Hepatocyte (in vitro differentiated cells): ENCODE measurements around the gene SMIM28. TPM values are rescaled to one million over a fixed set of nuclear protein-coding genes. Genes with fewer than 3 reads are reported as not detected.

Experiments
- DNase-seq: peaks from one replicate; pipeline ENCODE4 v3.0.0-alpha.2; 2016; ENCODE audit warnings: low spot score
- H2AFZ ChIP-seq: fragments of 200-600 bp; sonication (generic); 2 replicates; pipeline ENCODE4 v1.6.0; 2016; ENCODE audit warnings: antibody characterized with exemption, mild to moderate bottlenecking
- H3K27ac ChIP-seq: fragments of 200-600 bp; sonication (generic); 2 replicates; pipeline ENCODE4 v1.5.1; 2016; ENCODE audit warnings: mild to moderate bottlenecking
- H3K27me3 ChIP-seq: fragments of 200-600 bp; sonication (generic); 2 replicates; pipeline ENCODE4 v1.6.1; 2016
- H3K36me3 ChIP-seq: fragments of 200-600 bp; sonication (generic); replicated peaks from 2 replicates; pipeline ENCODE4 v1.5.1; 2016; ENCODE audit warnings: low read depth; ENCODE audit not compliant: insufficient read depth
- H3K4me1 ChIP-seq: fragments of 200-600 bp; sonication (generic); 2 replicates; pipeline ENCODE4 v1.5.1; 2016; ENCODE audit warnings: mild to moderate bottlenecking, moderate library complexity; ENCODE audit not compliant: insufficient read depth
- H3K4me2 ChIP-seq: fragments of 200-600 bp; sonication (generic); 2 replicates; pipeline ENCODE4 v1.6.0; 2016
- H3K4me3 ChIP-seq: fragments of 200-600 bp; sonication (generic); 2 replicates; pipeline ENCODE4 v1.5.1; 2016; ENCODE audit warnings: mild to moderate bottlenecking
- H3K79me2 ChIP-seq: fragments of 200-600 bp; sonication (generic); 2 replicates; pipeline ENCODE4 v1.6.0; 2017; ENCODE audit warnings: mild to moderate bottlenecking
- H3K9me2 ChIP-seq: fragments of 200-600 bp; sonication (generic); replicated peaks from 2 replicates; pipeline ENCODE4 v1.6.0; 2017; ENCODE audit warnings: mild to moderate bottlenecking; ENCODE audit not compliant: insufficient read depth
- H3K9me3 ChIP-seq: fragments of 200-600 bp; sonication (generic); 2 replicates; pipeline ENCODE4 v1.5.1; 2016; ENCODE audit warnings: low read depth, mild to moderate bottlenecking
- H4K20me1 ChIP-seq: fragments of 200-600 bp; sonication (generic); 2 replicates; pipeline ENCODE4 v1.6.0; 2016; ENCODE audit warnings: mild to moderate bottlenecking; ENCODE audit not compliant: insufficient read depth, poor library complexity, severe bottlenecking
- EZH2 ChIP-seq: fragments of 200-600 bp; sonication (generic); IDR thresholded peaks from 2 replicates; pipeline ENCODE4 v1.6.1; 2016; ENCODE audit warnings: antibody characterized with exemption, mild to moderate bottlenecking, borderline replicate concordance
- EZH2phosphoT487 ChIP-seq: fragments of 200-600 bp; sonication (generic); IDR thresholded peaks from one replicate; pipeline ENCODE4 v1.6.1; 2018; ENCODE audit warnings: antibody characterized with exemption, mild to moderate bottlenecking, low read depth, moderate library complexity; ENCODE audit not compliant: unreplicated experiment, severe bottlenecking
- WGBS: methylation state at CpG from one replicate; pipeline ENCODE4 v1.1.6; 2016; ENCODE audit warnings: low lambda C conversion rate; ENCODE audit errors: missing lambda C conversion rate; 5-methylcytosine and 5-hydroxymethylcytosine counted together
- polyA plus RNA-seq: library from polyadenylated mRNA; unstranded; fragments of >200 nt; fragmentation: Nextera tagmentation; extraction: Ambion mirVana; gene quantifications from 2 replicates; pipeline ENCODE4 v1.2.1, GENCODE V29; 2016
- total RNA-seq: library from RNA; depleted of rRNA; stranded (reverse); fragments of >200 nt; gene quantifications from 2 replicates; pipeline ENCODE4 v1.2.3, GENCODE V29; 2014
- TF ChIP-seq, protein P1 (sequence below): fragments of 200-600 bp; sonication (generic); IDR thresholded peaks from 2 replicates; pipeline ENCODE4 v1.5.1; 2016; ENCODE audit warnings: antibody characterized with exemption, mild to moderate bottlenecking; ENCODE audit not compliant: poor library complexity

The SMIM28 gene
- total and polyA plus RNA-seq, 2 experiments from 2014 or later, result not detected

DNA sequence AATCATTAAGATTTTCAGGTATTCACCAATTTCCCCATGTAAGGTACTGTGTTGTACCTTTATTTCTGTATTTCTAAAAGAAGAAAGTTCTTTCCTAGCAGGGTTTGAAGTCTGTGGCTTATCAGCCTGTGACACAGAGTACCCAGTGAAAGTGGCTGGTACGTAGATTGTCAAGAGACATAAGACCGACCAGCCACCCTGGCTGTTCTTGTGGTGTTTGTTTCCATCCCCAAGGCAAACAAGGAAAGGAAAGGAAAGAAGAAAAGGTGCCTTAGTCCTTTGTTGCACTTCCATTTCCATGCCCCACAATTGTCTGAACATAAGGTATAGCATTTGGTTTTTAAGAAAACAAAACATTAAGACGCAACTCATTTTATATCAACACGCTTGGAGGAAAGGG is 40.6 kb upstream of the SMIM28 start:
- Histone ChIP-seq H3K79me2 (no peaks in the 10 kb centered on the region), H3K9me2 (no peaks in the 10 kb centered on the region), H3K4me3 (no peak overlapping the region), H3K27ac (no peak overlapping the region), H2AFZ (no peak overlapping the region), H3K36me3 (no peaks in the 10 kb centered on the region), H3K4me1 (no peaks in the 10 kb centered on the region), H3K9me3 (no peaks in the 10 kb centered on the region), H4K20me1 (no peaks in the 10 kb centered on the region), H3K4me2 (no peak overlapping the region), H3K27me3 (no peaks in the 10 kb centered on the region)
- TF ChIP-seq EZH2phosphoT487 (no peak), EZH2 (no peak)
- TF ChIP-seq, protein P1, sequence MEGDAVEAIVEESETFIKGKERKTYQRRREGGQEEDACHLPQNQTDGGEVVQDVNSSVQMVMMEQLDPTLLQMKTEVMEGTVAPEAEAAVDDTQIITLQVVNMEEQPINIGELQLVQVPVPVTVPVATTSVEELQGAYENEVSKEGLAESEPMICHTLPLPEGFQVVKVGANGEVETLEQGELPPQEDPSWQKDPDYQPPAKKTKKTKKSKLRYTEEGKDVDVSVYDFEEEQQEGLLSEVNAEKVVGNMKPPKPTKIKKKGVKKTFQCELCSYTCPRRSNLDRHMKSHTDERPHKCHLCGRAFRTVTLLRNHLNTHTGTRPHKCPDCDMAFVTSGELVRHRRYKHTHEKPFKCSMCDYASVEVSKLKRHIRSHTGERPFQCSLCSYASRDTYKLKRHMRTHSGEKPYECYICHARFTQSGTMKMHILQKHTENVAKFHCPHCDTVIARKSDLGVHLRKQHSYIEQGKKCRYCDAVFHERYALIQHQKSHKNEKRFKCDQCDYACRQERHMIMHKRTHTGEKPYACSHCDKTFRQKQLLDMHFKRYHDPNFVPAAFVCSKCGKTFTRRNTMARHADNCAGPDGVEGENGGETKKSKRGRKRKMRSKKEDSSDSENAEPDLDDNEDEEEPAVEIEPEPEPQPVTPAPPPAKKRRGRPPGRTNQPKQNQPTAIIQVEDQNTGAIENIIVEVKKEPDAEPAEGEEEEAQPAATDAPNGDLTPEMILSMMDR, result no peak
- 83% methylated on average over 4 of the region's 4 CpGs for WGBS
- no peak for DNase-seq

DNA sequence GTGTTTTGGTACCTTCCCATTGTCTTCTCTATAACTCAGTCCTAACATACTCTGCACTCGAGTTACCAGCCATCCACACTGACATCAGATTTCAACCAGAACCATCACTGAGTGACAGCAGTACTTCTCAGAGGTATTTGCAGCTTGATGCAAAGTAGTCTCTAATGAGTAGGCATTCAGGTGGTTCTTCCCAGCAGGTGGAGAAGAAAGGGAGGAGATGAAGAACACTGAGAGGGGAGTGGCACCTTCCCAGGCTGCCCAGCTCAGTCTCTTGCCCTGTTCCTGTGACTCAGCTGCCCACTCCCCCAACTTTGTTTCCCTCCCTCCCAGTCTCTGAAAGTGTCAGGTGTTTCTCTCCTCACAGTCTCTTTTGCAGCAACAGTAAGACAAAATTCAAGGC is 38.7 kb upstream of the SMIM28 start:
- Histone ChIP-seq H2AFZ (no peak overlapping the region), H3K4me1 (no peaks in the 10 kb centered on the region), H3K36me3 (no peaks in the 10 kb centered on the region), H3K27me3 (no peaks in the 10 kb centered on the region), H3K9me2 (no peaks in the 10 kb centered on the region), H3K4me2 (no peak overlapping the region), H3K4me3 (no peak overlapping the region), H3K27ac (no peak overlapping the region), H3K79me2 (no peaks in the 10 kb centered on the region), H4K20me1 (no peaks in the 10 kb centered on the region), H3K9me3 (no peaks in the 10 kb centered on the region)
- no peak for DNase-seq
- TF ChIP-seq, protein P1, result no peak
- no peak for TF ChIP-seq EZH2phosphoT487
- TF ChIP-seq EZH2, result no peak
- 79% methylated on average over 1 of the region's 1 CpG for WGBS

DNA sequence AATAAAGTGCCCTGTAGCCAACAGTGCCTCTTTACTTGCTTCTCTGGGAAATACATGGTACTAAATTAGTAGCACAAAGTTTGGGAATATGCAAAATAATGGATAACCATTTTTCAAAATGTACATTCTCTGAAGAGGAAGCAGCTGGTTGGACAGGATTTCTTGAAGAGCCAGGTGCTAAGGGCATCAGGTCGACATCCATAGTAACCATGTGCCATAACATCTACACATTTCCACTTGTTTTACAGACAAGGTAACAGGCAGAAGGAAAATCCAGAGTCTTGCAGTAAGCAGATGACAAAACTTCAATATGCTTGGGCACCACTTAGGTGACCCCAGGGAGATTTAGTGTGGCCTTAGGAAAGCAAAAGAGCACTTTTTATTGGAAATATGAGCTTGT is 36.5 kb upstream of the SMIM28 start:
- Histone ChIP-seq H3K27ac (no peak overlapping the region), H3K9me2 (no peaks in the 10 kb centered on the region), H3K36me3 (no peaks in the 10 kb centered on the region), H3K9me3 (no peaks in the 10 kb centered on the region), H3K27me3 (no peaks in the 10 kb centered on the region), H3K4me3 (no peak overlapping the region), H4K20me1 (no peaks in the 10 kb centered on the region), H2AFZ (no peak overlapping the region), H3K79me2 (no peaks in the 10 kb centered on the region), H3K4me1 (no peaks in the 10 kb centered on the region), H3K4me2 (no peak overlapping the region)
- DNase-seq, result no peak
- TF ChIP-seq, protein P1, result no peak
- no peak for TF ChIP-seq EZH2phosphoT487
- no peak for TF ChIP-seq EZH2
- 90% methylated on average over 1 of the region's 1 CpG for WGBS

DNA sequence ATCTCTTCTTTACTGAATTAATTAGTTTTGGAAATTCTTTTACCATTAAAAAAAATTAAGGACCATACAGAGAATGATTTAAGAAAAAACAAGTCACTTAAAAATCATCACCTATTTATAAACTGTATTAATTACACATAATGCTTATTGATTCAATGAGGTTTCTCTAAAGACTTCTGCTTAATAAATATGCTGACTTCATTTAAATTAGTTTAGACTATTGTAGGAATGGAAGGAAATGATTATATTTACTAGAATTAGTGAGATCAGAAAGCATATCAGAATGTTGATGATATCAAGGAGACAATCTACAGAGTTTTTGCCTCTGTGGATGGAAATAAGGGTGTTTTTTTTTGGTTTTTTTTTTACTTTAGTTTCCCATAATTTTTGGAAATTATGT is 34.6 kb upstream of the SMIM28 start:
- no peak for DNase-seq
- Histone ChIP-seq H3K4me1 (no peaks in the 10 kb centered on the region), H3K79me2 (no peaks in the 10 kb centered on the region), H4K20me1 (no peaks in the 10 kb centered on the region), H3K9me2 (no peaks in the 10 kb centered on the region), H3K9me3 (no peaks in the 10 kb centered on the region), H3K4me2 (no peak overlapping the region), H3K36me3 (no peaks in the 10 kb centered on the region), H3K27ac (no peak overlapping the region), H2AFZ (no peak overlapping the region), H3K4me3 (no peak overlapping the region), H3K27me3 (no peaks in the 10 kb centered on the region)
- no peak for TF ChIP-seq EZH2phosphoT487
- TF ChIP-seq, protein P1, result no peak
- no peak for TF ChIP-seq EZH2
